Hematopoietic multipotent progenitor cell treated with erythropoietin and hydrocortisone succinate and interleukin-3 and kit ligand, for 15 days (in vitro differentiated cells): Measurements from ENCODE around the gene GRAMD2B.
"Not testable (repeated sequence)": the region's sequence is repeated elsewhere in the genome, so short reads cannot be mapped to it uniquely, and the experiment has no call there.

Source experiments
- DNase-seq: peaks from one replicate; pipeline ENCODE4 v3.0.0-alpha.2; 2015; ENCODE audit warnings: low spot score

The GRAMD2B gene

GRCh38 chr5:126422994-126423788, at the start of gene GRAMD2B:
Gene GRAMD2B (plus strand): TSS chr5:126423409. CDS start chr5:126423607, 198 bp downstream.
- no peak for DNase-seq

GRCh38 chr5:126374109-126374416, 49.1 kb upstream of the GRAMD2B start:
- no peak for DNase-seq

- DNase-seq: no peak
Observed at GRCh38 chr5:126376443-126376842, 46.8 kb upstream of the GRAMD2B start.

- no peak for DNase-seq
Observed at GRCh38 chr5:126377424-126377823, 45.8 kb upstream of the GRAMD2B start.

- not testable (repeated sequence) for DNase-seq
Observed at GRCh38 chr5:126380316-126380715, 42.9 kb upstream of the GRAMD2B start.

GRCh38 chr5:126383246-126383645, 40.0 kb upstream of the GRAMD2B start:
- DNase-seq: no peak

GRCh38 chr5:126383776-126384175, 39.4 kb upstream of the GRAMD2B start:
- DNase-seq: no peak

GRCh38 chr5:126384985-126385384, 38.2 kb upstream of the GRAMD2B start:
- DNase-seq: no peak

- no peak for DNase-seq
Observed at GRCh38 chr5:126385524-126386502, 37.4 kb upstream of the GRAMD2B start.

- no peak for DNase-seq
Observed at GRCh38 chr5:126389179-126389578, 34.0 kb upstream of the GRAMD2B start.

- no peak for DNase-seq
Observed at GRCh38 chr5:126390051-126390450, 33.2 kb upstream of the GRAMD2B start.

- no peak for DNase-seq
Observed at GRCh38 chr5:126391386-126391785, 31.8 kb upstream of the GRAMD2B start.

- no peak for DNase-seq
Observed at GRCh38 chr5:126394211-126394788, 28.9 kb upstream of the GRAMD2B start.

- DNase-seq: no peak
Observed at GRCh38 chr5:126395198-126395597, 28.0 kb upstream of the GRAMD2B start.

GRCh38 chr5:126395605-126396004, 27.6 kb upstream of the GRAMD2B start:
- no peak for DNase-seq

GRCh38 chr5:126396721-126397120, 26.5 kb upstream of the GRAMD2B start:
- not testable (repeated sequence) for DNase-seq

GRCh38 chr5:126398791-126399190, 24.4 kb upstream of the GRAMD2B start:
- no peak for DNase-seq

- DNase-seq: no peak
Observed at GRCh38 chr5:126400621-126401251, 22.5 kb upstream of the GRAMD2B start.

GRCh38 chr5:126402621-126403555, 20.3 kb upstream of the GRAMD2B start:
- DNase-seq: no peak

- no peak for DNase-seq
Observed at GRCh38 chr5:126403876-126404275, 19.3 kb upstream of the GRAMD2B start.

GRCh38 chr5:126410623-126411022, 12.6 kb upstream of the GRAMD2B start:
- no peak for DNase-seq
